ENCODE results near the gene TXNDC8.

TXNDC8 gene

DNA sequence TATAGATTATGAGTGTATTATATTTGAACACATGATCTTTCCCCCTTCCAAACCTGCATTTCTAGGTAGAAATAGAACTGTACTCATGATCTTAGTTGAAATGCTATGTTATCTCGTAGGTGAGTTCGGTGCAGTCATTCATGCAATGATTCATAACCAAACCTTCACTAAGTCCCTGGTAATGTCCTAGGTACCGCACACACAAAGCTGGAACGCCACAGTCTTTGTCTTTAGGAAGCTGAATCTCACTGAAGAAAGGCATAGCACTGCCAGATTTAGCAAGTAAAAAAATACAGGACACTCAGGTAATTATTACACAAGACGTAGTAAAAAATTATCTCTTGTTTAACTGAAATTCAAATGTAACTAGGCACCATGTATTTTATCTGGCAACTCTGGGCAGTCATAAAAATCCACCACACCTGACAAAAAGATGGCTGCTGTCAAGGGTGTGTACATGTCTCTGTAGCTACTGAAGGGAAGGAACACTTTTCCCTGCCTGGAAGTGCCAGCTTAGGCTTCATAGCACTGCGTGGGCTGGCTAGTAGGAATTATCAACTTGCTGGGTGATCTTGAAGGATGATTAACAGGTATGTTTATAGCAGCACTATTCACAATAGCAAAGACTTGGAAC is 53.3 kb downstream of the TXNDC8 start:
- H3K27ac Mint-ChIP-seq = no peak overlapping the region
- H3K4me3 Mint-ChIP-seq = no peak overlapping the region
- ATAC-seq (replicated peaks) (no peak), DNase-seq (no peak)
- no peaks in the 10 kb centered on the region for H3K36me3 Mint-ChIP-seq (ENCODE audit: insufficient read depth)
- no peaks in the 10 kb centered on the region for H3K9me3 Mint-ChIP-seq
- H3K27me3 Mint-ChIP-seq = peaks cover 24 to 29% of the 10 kb centered on the region in 2 donors
- no peaks in the 10 kb centered on the region for H3K4me1 Mint-ChIP-seq (ENCODE audit: low read depth in 2 of 2)

DNA sequence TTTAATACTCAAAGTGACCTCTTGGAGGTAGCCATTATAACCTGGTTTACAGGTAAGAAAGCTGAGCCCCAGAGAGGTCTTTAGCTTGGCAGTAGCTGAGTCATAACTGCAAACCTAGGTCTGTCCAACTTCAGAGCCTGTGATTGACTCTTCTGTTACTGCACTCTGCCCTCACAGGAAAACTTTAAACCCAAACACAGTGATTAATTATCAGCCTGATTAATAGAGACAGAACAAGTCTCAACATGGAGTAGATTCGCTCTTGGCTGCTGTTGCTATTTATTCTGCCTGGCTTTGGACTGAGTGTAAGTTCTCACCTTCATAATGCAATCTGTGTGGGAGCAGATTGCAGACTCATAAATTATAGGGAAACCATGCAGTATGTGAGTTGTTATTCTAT is 53.9 kb downstream of the TXNDC8 start:
- no peak overlapping the region for H3K27ac Mint-ChIP-seq
- H3K36me3 Mint-ChIP-seq (ENCODE audit: insufficient read depth) = no peaks in the 10 kb centered on the region
- H3K9me3 Mint-ChIP-seq = no peaks in the 10 kb centered on the region
- DNase-seq = no peak
- no peaks in the 10 kb centered on the region for H3K4me1 Mint-ChIP-seq (ENCODE audit: low read depth in 2 of 2)
- no peak overlapping the region for H3K4me3 Mint-ChIP-seq
- H3K27me3 Mint-ChIP-seq = peaks cover 30 to 35% of the 10 kb centered on the region in 2 donors
- ATAC-seq (replicated peaks) = no peak

DNA sequence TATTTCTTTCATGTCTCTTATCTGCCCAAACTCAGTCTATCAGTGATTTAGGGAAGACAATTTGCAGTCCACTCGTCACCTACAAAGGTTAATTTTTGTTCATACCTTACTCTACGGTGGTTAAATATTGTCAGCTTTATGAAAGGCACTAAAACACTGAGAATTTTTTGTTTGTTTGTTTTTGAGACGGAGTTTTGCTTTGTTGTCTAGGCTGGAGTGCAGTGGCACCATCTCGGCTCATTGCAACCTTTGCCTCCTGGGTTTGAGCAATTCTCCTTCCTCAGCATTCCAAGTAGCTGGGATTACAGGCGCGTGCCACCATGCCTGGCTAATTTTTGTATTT is 55.0 kb downstream of the TXNDC8 start:
- Mint-ChIP-seq H3K36me3 (ENCODE audit: insufficient read depth) (no peaks in the 10 kb centered on the region), H3K4me1 (ENCODE audit: low read depth in 2 of 2) (no peaks in the 10 kb centered on the region), H3K9me3 (no peaks in the 10 kb centered on the region), H3K4me3 (no peak overlapping the region), H3K27me3 (peaks cover 34 to 39% of the 10 kb centered on the region in 2 donors), H3K27ac (no peak overlapping the region)
- no peak for ATAC-seq (replicated peaks)
- DNase-seq = no peak

DNA sequence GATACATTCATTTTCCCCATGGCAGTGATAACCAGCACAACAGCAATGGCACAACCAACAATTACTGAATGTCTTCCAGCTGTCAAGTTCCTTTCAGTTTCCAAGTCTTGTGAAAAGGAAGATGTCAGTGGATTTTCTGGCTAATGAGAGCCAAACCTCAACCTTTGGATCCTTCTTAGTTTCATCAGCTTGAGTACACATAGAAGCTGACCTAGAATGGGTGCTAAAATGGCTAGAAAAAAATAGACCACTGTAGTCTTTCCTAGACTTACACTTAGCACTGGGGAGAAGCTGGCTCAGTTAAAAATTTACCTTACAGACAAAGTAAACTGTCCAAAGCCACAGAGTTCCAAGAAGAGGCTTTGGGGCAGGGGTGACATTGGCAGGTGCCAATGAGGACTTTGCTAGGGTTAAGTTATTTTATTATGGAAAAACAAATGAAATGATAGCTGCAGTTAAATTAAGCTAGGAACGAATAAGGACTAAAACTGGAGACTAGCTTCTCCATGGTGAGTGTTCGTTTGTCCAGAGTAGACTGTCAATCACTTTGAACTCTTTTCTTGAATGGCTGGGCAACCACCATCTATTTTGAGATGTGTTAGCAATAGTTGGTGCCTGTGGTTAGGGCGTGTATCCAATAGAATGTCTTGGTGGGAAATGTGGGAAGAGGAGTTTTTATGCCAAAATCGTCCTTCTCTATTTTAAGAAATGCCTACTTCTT is 55.5 kb downstream of the TXNDC8 start:
- Mint-ChIP-seq H3K9me3 (no peaks in the 10 kb centered on the region), H3K4me1 (ENCODE audit: low read depth in 2 of 2) (no peaks in the 10 kb centered on the region), H3K27me3 (peaks cover 34 to 40% of the 10 kb centered on the region in 2 donors), H3K36me3 (ENCODE audit: insufficient read depth) (no peaks in the 10 kb centered on the region), H3K27ac (no peak overlapping the region), H3K4me3 (no peak overlapping the region)
- ATAC-seq (replicated peaks) (no peak), DNase-seq (no peak)

DNA sequence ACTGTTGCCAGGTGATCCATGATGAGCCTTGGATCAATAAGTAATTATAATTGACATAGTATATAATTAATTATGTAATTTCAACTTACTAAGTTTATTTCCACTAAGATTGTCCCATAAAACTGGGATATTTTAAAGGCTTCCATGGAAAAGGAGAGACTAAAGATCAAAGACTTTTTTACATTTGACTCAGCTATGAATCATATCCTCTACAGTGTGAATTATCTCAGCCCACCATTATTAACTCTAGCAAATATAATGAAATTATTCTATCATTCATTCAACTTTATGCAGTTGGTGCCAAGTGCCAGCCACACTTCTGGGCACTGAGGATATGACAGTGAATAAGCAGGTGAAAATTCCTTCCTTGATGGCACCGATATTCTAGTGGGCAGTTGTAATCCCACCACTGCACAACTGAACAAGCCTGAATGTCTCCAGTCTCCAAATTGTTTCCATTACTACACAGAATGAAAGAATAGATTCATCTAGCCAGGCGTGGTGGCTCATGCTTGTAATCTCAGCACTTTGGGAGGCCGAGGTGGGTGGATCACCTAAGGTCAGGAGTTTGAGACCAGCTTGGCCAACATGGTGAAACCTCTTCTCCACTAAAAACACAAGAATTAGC is 59.5 kb downstream of the TXNDC8 start:
- H3K27ac Mint-ChIP-seq = no peak overlapping the region
- H3K4me3 Mint-ChIP-seq = no peak overlapping the region
- no peaks in the 10 kb centered on the region for H3K4me1 Mint-ChIP-seq (ENCODE audit: low read depth in 2 of 2)
- H3K27me3 Mint-ChIP-seq = peaks cover 31 to 34% of the 10 kb centered on the region in 2 donors
- H3K9me3 Mint-ChIP-seq = no peaks in the 10 kb centered on the region
- DNase-seq = no peak
- no peaks in the 10 kb centered on the region for H3K36me3 Mint-ChIP-seq (ENCODE audit: insufficient read depth)
- ATAC-seq (replicated peaks) = no peak

DNA sequence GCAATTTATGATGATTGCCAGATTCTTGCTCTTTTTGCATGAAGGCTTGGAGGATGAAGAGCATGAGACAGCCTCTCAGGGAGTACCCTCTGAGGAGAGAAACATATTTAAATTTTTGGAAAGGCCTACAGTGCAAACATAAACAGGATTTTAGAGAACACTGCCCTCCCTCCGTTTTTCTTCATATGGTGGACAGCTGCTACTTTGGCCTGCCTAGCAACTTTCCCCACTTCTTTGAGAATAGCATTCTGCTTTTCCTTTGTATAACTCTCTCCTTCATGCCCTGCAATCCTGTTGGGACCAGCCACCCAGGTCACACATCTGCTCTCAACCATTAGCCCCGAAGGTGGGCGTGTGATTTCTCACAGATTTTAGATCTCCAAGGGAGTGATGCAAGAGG is 60.9 kb downstream of the TXNDC8 start:
- no peaks in the 10 kb centered on the region for H3K9me3 Mint-ChIP-seq
- H3K4me1 Mint-ChIP-seq (ENCODE audit: low read depth in 2 of 2) = no peaks in the 10 kb centered on the region
- H3K36me3 Mint-ChIP-seq (ENCODE audit: insufficient read depth) = no peaks in the 10 kb centered on the region
- no peak overlapping the region for H3K4me3 Mint-ChIP-seq
- peaks cover 30 to 31% of the 10 kb centered on the region in 2 donors for H3K27me3 Mint-ChIP-seq
- no peak for DNase-seq
- ATAC-seq (replicated peaks) = no peak
- H3K27ac Mint-ChIP-seq = no peak overlapping the region

DNA sequence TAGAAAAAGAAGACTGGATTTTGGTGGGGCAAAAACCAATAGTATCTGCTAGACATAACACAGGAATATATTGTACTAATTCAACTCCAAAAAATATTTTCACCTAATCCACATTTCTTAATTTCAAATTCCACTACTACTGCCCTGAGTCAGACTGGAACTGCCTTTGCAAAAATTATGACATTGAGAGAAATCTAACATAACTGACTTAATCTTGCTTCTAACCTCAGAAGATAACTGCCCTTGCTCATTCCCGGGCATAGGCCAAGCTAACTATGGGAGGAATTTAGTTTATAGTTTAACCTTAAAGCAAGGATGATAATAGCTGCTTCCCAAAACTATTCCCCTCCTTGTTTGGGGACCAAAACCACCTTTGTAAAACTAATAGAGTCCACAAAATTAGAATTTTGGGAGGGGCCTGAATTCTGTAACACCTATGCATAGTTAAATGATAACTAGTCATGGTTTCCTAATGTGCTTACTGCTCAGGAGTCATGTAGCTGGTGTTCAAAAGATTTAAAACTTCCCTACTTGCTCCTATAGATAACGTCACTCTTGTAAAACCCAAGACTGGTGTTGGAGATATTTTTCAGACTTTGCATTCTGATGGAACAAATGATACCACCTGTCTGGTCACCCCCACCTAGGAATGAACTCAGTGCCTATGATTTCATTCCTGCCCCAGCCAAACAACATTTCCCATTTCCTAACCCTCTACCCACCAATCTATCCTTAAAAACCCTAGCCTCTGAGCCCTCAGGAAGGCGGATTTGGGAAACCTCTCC is 67.3 kb downstream of the TXNDC8 start:
- ATAC-seq (replicated peaks) = no peak
- Mint-ChIP-seq H3K36me3 (ENCODE audit: insufficient read depth) (no peaks in the 10 kb centered on the region), H3K4me1 (ENCODE audit: low read depth in 2 of 2) (no peaks in the 10 kb centered on the region), H3K27ac (no peak overlapping the region), H3K4me3 (no peak overlapping the region), H3K9me3 (no peaks in the 10 kb centered on the region), H3K27me3 (peaks cover 4% of the 10 kb centered on the region in 2 donors)
- no peak for DNase-seq

DNA sequence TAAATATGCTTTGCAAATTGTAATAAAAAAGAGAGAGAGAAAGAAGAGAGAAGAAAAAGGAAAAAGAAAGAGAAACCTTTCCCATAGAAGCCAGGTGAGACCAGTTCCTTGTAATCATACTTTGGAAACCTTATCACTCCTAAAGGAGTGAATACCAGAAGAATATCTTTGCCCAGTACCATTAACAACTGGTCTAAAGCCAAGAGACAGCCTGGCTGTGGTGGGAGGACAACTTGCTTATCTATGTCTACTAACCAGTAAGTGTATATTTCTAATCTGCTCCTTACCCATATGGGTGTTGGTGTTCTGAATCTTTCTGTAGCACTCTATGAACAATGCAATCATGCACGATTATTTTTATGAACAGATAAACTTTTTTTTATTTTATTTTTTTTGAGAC is 70.9 kb downstream of the TXNDC8 start:
- H3K4me1 Mint-ChIP-seq (ENCODE audit: low read depth in 2 of 2) = no peaks in the 10 kb centered on the region
- no peak overlapping the region for H3K27ac Mint-ChIP-seq
- no peaks in the 10 kb centered on the region for H3K36me3 Mint-ChIP-seq (ENCODE audit: insufficient read depth)
- no peak for ATAC-seq (replicated peaks)
- H3K9me3 Mint-ChIP-seq = no peaks in the 10 kb centered on the region
- H3K27me3 Mint-ChIP-seq = peaks cover 0 to 4% of the 10 kb centered on the region in 2 donors
- no peak overlapping the region for H3K4me3 Mint-ChIP-seq
- DNase-seq = no peak

DNA sequence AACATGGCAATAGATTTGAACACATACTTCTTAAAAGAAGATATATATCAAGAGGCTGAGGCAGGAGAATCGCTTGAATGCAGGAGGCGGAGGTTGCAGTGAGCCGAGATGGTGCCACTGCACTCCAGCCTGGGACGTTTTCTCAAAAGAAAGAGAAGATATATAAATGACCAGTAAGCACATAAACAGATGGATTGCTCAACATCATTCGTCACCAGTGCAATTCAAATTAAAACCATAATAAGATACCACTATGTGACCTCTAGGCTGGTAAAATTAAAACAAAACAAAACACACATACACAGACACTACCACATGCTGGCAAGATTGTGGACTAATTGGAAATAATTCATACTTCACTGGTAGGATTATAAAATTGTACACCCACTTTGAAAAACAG is 76.0 kb downstream of the TXNDC8 start:
- Mint-ChIP-seq H3K36me3 (ENCODE audit: insufficient read depth) (no peaks in the 10 kb centered on the region), H3K4me1 (ENCODE audit: low read depth in 2 of 2) (peaks cover 6% of the 10 kb centered on the region in 2 donors), H3K27me3 (peaks cover 0 to 4% of the 10 kb centered on the region in 2 donors), H3K4me3 (no peak overlapping the region), H3K9me3 (no peaks in the 10 kb centered on the region), H3K27ac (no peak overlapping the region)
- DNase-seq (no peak), ATAC-seq (replicated peaks) (no peak)

DNA sequence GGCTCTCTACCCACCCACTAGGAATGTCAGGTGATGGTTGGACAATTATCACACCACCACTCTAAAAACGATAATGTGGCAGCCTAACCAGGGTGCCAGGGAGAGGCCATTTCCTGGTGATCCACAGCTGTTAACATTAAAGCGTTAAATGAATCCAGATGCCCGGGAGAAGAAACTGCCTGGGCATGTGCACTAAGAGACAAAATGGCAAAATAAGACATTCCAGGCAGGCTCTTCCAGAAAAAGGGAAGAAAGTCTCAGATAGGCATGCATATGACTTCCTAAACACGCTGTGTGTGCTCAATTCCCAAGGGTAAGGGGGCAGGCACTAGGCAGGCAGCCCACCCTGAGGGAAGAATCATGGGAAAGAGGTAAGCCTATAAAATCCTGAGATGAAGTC is 76.8 kb downstream of the TXNDC8 start:
- Mint-ChIP-seq H3K27me3 (peaks cover 0 to 4% of the 10 kb centered on the region in 2 donors), H3K9me3 (no peaks in the 10 kb centered on the region), H3K4me1 (ENCODE audit: low read depth in 2 of 2) (peaks cover 6 to 8% of the 10 kb centered on the region in 2 donors), H3K27ac (no peak overlapping the region), H3K36me3 (ENCODE audit: insufficient read depth) (no peaks in the 10 kb centered on the region), H3K4me3 (no peak overlapping the region)
- DNase-seq (no peak), ATAC-seq (replicated peaks) (no peak)

DNA sequence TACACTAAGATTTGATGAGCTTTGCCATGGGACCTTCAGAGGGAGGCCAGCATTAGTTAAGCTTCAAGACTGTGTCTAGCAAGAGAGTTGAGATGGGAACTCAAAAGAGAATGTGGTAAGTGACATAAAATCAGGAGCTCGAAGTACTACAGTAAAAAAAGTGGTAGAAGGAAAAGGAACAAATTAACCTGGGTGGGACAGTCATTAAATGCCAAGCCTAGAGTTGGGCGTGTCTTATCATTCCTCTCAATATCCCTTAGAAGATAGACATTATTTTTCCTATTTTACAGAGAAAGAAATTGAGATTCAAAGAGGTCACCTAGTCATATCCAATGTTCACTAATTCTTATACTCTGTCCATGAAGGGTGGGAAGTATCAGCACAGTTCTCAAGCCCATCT is 78.1 kb downstream of the TXNDC8 start:
- DNase-seq = no peak
- H3K4me3 Mint-ChIP-seq = no peak overlapping the region
- H3K27ac Mint-ChIP-seq = no peak overlapping the region
- peaks cover 0 to 4% of the 10 kb centered on the region in 2 donors for H3K27me3 Mint-ChIP-seq
- H3K9me3 Mint-ChIP-seq = no peaks in the 10 kb centered on the region
- H3K4me1 Mint-ChIP-seq (ENCODE audit: low read depth in 2 of 2) = peaks cover 14 to 15% of the 10 kb centered on the region in 2 donors
- ATAC-seq (replicated peaks) = no peak
- peaks cover 5% of the 10 kb centered on the region for H3K36me3 Mint-ChIP-seq (ENCODE audit: insufficient read depth)

DNA sequence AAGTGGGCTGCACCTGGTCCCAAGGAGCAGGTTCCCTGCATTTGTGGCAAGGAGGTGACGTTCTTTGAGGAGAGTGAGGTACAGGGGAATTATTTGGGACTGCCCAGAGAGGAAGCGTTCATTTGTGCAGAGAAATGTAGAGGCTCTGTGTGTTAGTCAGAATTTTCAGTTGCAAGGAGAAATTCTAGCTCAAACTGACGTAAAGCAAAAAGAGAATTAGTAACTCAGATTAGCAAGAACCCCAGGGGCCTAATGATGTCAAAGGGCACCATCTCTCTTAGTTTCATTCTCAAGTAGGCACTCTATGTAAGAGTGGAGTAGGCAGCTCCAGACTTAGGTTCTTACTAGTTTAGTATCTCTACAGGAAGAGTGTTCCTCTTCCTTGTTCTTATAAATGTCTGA is 79.0 kb downstream of the TXNDC8 start:
- no peak for DNase-seq
- no peaks in the 10 kb centered on the region for H3K9me3 Mint-ChIP-seq
- H3K36me3 Mint-ChIP-seq (ENCODE audit: insufficient read depth) = peaks cover 5% of the 10 kb centered on the region
- no peak overlapping the region for H3K4me3 Mint-ChIP-seq
- no peak for ATAC-seq (replicated peaks)
- peaks cover 20 to 23% of the 10 kb centered on the region in 2 donors for H3K4me1 Mint-ChIP-seq (ENCODE audit: low read depth in 2 of 2)
- H3K27me3 Mint-ChIP-seq = peaks cover 0 to 4% of the 10 kb centered on the region in 2 donors
- H3K27ac Mint-ChIP-seq = peak overlapping the region in 1 of 2 donors; percentile 33

DNA sequence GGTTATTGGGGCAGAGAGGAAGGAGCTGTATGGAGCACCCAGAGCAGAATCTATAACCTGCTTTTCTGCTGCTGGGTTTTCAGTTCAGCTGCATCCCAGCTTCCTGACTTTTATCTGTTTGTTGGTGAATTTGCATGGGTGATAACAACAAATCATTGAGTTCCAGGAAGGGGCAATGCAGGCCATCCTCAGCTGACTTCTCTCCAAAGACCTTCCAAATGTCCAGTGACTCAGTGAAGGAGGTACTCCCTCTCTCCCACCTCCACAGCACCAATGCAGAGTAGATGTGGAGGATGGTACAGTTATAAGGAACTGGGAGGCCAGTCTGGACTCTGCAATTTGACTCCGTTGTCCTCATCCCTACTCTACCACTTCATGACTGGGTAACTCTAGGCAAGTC is 79.7 kb downstream of the TXNDC8 start:
- Mint-ChIP-seq H3K4me1 (ENCODE audit: low read depth in 2 of 2) (peaks cover 23 to 25% of the 10 kb centered on the region in 2 donors), H3K27ac (peak overlapping the region in 1 of 2 donors; percentile 90), H3K9me3 (no peaks in the 10 kb centered on the region), H3K4me3 (peak overlapping the region in 1 of 2 donors; percentile 93), H3K36me3 (ENCODE audit: insufficient read depth) (peaks cover 5% of the 10 kb centered on the region), H3K27me3 (peaks cover 0 to 4% of the 10 kb centered on the region in 2 donors)
- DNase-seq = no peak
- ATAC-seq (replicated peaks) = no peak
